ENCODE results near the gene RBM33.

DNA sequence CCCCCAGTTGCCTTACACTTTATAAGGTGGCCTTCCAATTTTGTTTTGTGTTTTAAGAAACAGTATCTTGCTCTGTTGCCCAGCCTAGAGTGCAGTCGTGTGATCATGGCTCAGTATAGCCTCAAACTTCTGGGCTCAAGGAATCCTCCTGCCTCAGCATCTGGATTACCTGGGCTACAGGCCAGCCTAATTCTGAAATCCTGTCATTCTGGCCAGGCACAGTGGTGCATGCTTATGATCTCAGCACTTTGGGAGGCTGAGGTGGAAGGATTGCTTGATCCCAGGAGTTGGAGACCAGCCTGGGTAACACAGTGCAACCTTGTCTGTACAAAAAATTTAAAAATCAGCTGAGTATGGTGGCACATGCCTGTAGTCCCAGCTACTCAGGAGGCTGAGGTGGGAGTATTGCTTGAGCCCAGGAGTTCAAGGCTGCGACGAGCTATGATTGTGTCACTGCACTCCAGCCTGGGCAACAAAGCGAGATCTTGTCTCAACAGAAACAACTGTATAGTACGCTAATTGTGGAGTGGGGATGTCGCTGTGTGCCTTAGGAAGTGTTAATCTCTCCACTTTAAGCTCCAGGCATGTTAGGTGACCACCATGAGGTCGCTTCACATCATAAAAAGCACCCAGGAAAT is 24.7 kb upstream of the RBM33 start:
- TF ChIP-seq POLR2A (IDR thresholded peaks at IDR 0.05) (no peak), EP300 (IDR thresholded peaks at IDR 0.05; ENCODE audit: low read depth) (no peak)
- TF ChIP-seq, protein P1, sequence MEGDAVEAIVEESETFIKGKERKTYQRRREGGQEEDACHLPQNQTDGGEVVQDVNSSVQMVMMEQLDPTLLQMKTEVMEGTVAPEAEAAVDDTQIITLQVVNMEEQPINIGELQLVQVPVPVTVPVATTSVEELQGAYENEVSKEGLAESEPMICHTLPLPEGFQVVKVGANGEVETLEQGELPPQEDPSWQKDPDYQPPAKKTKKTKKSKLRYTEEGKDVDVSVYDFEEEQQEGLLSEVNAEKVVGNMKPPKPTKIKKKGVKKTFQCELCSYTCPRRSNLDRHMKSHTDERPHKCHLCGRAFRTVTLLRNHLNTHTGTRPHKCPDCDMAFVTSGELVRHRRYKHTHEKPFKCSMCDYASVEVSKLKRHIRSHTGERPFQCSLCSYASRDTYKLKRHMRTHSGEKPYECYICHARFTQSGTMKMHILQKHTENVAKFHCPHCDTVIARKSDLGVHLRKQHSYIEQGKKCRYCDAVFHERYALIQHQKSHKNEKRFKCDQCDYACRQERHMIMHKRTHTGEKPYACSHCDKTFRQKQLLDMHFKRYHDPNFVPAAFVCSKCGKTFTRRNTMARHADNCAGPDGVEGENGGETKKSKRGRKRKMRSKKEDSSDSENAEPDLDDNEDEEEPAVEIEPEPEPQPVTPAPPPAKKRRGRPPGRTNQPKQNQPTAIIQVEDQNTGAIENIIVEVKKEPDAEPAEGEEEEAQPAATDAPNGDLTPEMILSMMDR (IDR thresholded peaks at IDR 0.05): no peak
